Neural progenitor cell (in vitro differentiated cells): Measurements from ENCODE around the gene ZNF25. TPM values are rescaled to one million over a fixed set of nuclear protein-coding genes. Genes with fewer than 3 reads are reported as not detected.

Experiments
- DNase-seq: peaks from one replicate; pipeline ENCODE4 v3.0.0-alpha.2; 2016; ENCODE audit warnings: low spot score
- H2AFZ ChIP-seq: fragments of 200-600 bp; sonication (generic); replicated peaks from 2 replicates; pipeline ENCODE4 v1.6.1; 2016; ENCODE audit warnings: antibody characterized with exemption
- H3F3A ChIP-seq: fragments of 200-600 bp; sonication (generic); 2 replicates; pipeline ENCODE4 v1.6.1; 2016; ENCODE audit warnings: antibody characterized with exemption, low read depth
- H3K27ac ChIP-seq: fragments of 200-600 bp; sonication (generic); 2 replicates; pipeline ENCODE4 v1.5.1; 2016; ENCODE audit warnings: mild to moderate bottlenecking
- H3K27me3 ChIP-seq: fragments of 200-600 bp; sonication (generic); 2 replicates; pipeline ENCODE4 v1.6.1; 2016; ENCODE audit warnings: mild to moderate bottlenecking, moderate library complexity
- H3K36me3 ChIP-seq: fragments of 200-600 bp; sonication (generic); 2 replicates; pipeline ENCODE4 v1.5.1; 2016
- H3K4me1 ChIP-seq: fragments of 200-600 bp; sonication (generic); 2 replicates; pipeline ENCODE4 v1.6.1; 2016; ENCODE audit warnings: mixed run types
- H3K4me2 ChIP-seq: fragments of 200-600 bp; sonication (generic); 2 replicates; pipeline ENCODE4 v1.6.1; 2016
- H3K4me3 ChIP-seq: fragments of 200-600 bp; sonication (generic); 2 replicates; pipeline ENCODE4 v1.5.1; 2016
- H3K79me2 ChIP-seq: fragments of 200-600 bp; sonication (generic); 2 replicates; pipeline ENCODE4 v1.6.1; 2016; ENCODE audit warnings: low read depth
- H3K9ac ChIP-seq: fragments of 200-600 bp; sonication (generic); 2 replicates; pipeline ENCODE4 v1.6.1; 2016
- H3K9me3 ChIP-seq: fragments of 200-600 bp; sonication (generic); 2 replicates; pipeline ENCODE4 v1.5.1; 2016; ENCODE audit warnings: low read depth
- H4K20me1 ChIP-seq: fragments of 200-600 bp; sonication (generic); 2 replicates; pipeline ENCODE4 v1.6.1; 2016; ENCODE audit warnings: low read depth
- H3K27ac Mint-ChIP-seq: 3 replicates; pipeline ENCODE4 v1.8.0; 2021; ENCODE audit warnings: mixed read lengths
- H3K27me3 Mint-ChIP-seq: 2 replicates; pipeline ENCODE4 v1.8.0; 2022; ENCODE audit warnings: low read depth, mild to moderate bottlenecking, inconsistent platforms, moderate library complexity, mixed read lengths; ENCODE audit not compliant: insufficient read depth
- H3K36me3 Mint-ChIP-seq: 3 replicates; pipeline ENCODE4 v1.8.0; 2021; ENCODE audit warnings: mixed read lengths
- H3K4me1 Mint-ChIP-seq: 3 replicates; pipeline ENCODE4 v1.8.0; 2021; ENCODE audit warnings: mixed read lengths
- H3K4me3 Mint-ChIP-seq: 3 replicates; pipeline ENCODE4 v1.8.0; 2021; ENCODE audit warnings: mild to moderate bottlenecking, moderate library complexity, mixed read lengths
- H3K9me3 Mint-ChIP-seq: 3 replicates; pipeline ENCODE4 v1.8.0; 2020; ENCODE audit warnings: mixed read lengths
- EZH2 ChIP-seq: fragments of 200-600 bp; sonication (generic); IDR thresholded peaks from 2 replicates; pipeline ENCODE4 v1.6.1; 2017; ENCODE audit warnings: antibody characterized with exemption, mild to moderate bottlenecking, moderate library complexity
- EZH2phosphoT487 ChIP-seq: fragments of 200-600 bp; sonication (generic); IDR thresholded peaks from 2 replicates; pipeline ENCODE4 v1.6.1; 2017; ENCODE audit warnings: antibody characterized with exemption
- small RNA-seq: library from RNA; depleted of rRNA; stranded (forward); fragments of <200 nt; gene quantifications from one replicate; pipeline ENCODE3, GENCODE V24; 2015
- total RNA-seq: library from RNA; depleted of rRNA; stranded (reverse); fragments of >200 nt; gene quantifications from 2 replicates; pipeline ENCODE4 v1.2.3, GENCODE V29; 2015; ENCODE audit warnings: low replicate concordance
- TF ChIP-seq, protein P1 (sequence below): fragments of 200-600 bp; sonication (generic); IDR thresholded peaks from 2 replicates; pipeline ENCODE4 v1.5.1; 2017; ENCODE audit warnings: antibody characterized with exemption, mild to moderate bottlenecking

ZNF25 gene
- total RNA-seq, 1 donor from 2014 or later, result 4.8 TPM

DNA sequence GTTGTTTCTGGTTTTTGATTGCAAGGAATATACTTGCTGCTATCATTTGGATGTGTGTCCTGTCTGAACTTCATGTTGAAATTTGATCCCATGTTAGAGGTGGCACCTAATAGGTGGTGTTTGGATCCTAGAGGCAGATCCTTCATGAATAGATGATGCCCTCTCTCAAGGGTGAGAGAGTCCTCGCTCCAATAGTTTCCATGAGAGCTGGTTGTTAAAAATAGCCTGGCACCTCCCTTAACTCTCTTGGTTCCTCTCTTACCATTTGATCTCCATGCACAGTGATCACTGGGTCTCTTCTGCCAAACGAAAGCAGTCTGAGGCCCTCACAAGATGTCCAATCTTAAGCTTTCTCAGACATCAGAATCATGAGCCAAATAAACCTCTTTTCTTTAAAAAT is 70.1 kb downstream of the ZNF25 start:
- H3K4me2 ChIP-seq, result no peak overlapping the region
- H3K9ac ChIP-seq, result no peak overlapping the region
- TF ChIP-seq EZH2 (no peak), EZH2phosphoT487 (no peak)
- TF ChIP-seq, protein P1, sequence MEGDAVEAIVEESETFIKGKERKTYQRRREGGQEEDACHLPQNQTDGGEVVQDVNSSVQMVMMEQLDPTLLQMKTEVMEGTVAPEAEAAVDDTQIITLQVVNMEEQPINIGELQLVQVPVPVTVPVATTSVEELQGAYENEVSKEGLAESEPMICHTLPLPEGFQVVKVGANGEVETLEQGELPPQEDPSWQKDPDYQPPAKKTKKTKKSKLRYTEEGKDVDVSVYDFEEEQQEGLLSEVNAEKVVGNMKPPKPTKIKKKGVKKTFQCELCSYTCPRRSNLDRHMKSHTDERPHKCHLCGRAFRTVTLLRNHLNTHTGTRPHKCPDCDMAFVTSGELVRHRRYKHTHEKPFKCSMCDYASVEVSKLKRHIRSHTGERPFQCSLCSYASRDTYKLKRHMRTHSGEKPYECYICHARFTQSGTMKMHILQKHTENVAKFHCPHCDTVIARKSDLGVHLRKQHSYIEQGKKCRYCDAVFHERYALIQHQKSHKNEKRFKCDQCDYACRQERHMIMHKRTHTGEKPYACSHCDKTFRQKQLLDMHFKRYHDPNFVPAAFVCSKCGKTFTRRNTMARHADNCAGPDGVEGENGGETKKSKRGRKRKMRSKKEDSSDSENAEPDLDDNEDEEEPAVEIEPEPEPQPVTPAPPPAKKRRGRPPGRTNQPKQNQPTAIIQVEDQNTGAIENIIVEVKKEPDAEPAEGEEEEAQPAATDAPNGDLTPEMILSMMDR, result no peak
- H3K27ac Mint-ChIP-seq, result no peak overlapping the region
- H3K36me3 Mint-ChIP-seq, result no peaks in the 10 kb centered on the region
- no peak for DNase-seq
- no peaks in the 10 kb centered on the region for H3K36me3 ChIP-seq
- H3K79me2 ChIP-seq, result no peaks in the 10 kb centered on the region
- H2AFZ ChIP-seq, result no peak overlapping the region
- H3K27ac ChIP-seq, result no peak overlapping the region
- no peaks in the 10 kb centered on the region for H3F3A ChIP-seq
- peaks cover 11% of the 10 kb centered on the region for H3K9me3 Mint-ChIP-seq
- no peak overlapping the region for H3K4me3 ChIP-seq
- no peaks in the 10 kb centered on the region for H4K20me1 ChIP-seq
- no peaks in the 10 kb centered on the region for H3K4me1 Mint-ChIP-seq
- H3K4me1 ChIP-seq, result no peaks in the 10 kb centered on the region
- no peak overlapping the region for H3K4me3 Mint-ChIP-seq
- no peaks in the 10 kb centered on the region for H3K27me3 ChIP-seq
- H3K9me3 ChIP-seq, result peaks cover 13% of the 10 kb centered on the region
- H3K27me3 Mint-ChIP-seq, result no peaks in the 10 kb centered on the region

Small RNA genes within 50 kb of the gene (small RNA-seq; reads per million reads assigned to genes)
- not detected for gene RF00019

Other genes starting within 250 kb of the ZNF25 start
- not detected in 2 replicates for gene ZNF248, start 119.0 kb downstream of the ZNF25 start, total RNA-seq
- 46.8 and 65.5 TPM in 2 replicates for gene ZNF33A, start 34.0 kb upstream of the ZNF25 start, total RNA-seq
- 8.8 and 19.9 TPM in 2 replicates for gene ZNF37A, start 117.7 kb upstream of the ZNF25 start, total RNA-seq